NCI-H446 treated with DMSO at 0.1 percent for 48 hours (cell line): ENCODE measurements around the gene LPP.

Experiments used
- DNase-seq: peaks from one replicate; lab custom pipeline; 2025; lab: John Stamatoyannopoulos, UW

The LPP gene

GRCh38 chr3:188362405-188362831 is 208.5 kb downstream of the LPP start:
- DNase-seq: no peak

DNA sequence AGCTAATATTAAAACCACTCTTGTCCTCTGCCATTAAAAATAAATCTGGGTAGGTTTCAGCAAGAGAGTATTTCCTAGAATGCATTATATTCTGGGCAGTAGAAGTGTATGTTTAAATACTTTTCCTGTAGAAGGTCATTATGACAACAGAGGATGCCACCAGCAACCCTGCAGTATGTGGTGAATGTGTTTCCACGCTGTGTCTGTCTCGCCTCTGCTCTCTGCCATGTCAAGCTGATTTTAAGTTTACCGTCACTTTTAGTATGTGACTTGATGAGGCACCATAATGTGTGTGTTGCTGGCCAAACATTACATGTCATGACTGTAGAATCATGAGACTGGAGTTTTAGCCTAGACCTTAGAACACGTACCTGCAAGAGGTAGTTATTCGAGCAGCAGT is 211.2 kb downstream of the LPP start:
- DNase-seq: no peak

DNA sequence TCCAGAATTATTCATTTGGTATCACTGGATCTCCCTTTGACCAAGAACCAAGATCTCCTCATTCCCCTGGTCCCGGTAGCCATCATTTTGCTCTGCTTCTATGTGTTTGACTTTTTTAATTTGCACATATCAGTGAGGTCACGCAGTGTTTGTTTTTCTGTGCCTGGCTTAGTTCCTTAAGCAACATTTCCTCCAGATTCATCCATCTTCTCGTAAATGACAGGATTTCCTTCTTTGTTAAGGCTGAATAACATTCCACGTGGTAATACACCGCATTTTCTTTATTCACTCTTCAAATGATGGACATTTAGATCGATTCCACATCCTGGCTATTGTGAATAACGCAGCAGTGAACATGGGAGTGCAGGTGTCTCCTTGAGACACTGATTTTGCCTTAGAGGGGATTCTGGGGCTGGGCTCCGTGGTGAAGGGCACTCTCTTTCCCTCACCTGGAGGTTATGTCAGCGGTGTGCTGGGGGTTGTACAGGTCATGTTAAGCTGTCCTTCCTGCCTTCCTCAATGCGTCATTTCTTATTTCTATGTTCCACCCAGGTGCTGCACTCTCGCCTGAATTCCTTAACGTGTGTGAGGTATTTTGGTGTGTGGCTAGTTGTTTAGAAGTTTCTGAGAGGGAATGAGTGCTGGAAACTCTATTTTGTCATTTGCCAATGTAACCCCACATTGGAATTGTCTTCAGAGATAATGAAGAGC is 212.2 kb downstream of the LPP start:
- DNase-seq: no peak

DNA sequence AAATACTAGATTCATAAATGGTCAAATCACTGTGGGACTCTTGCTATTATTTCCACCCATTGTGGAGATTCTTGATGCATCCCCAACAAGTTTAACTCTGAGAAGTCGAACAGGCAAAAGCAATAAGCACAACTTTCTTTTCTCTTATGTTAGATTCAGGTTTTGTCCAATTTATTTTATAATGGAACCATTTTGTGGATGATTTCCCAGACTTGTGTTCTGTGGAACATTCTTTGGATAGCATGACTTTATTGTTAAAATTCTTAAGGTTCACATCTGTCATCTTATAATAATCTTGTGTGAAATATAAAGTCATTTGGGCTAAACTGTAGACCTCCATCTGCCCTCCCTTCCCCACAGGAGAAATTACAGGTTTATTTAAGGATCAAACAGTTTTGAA is 213.7 kb downstream of the LPP start:
- no peak for DNase-seq

- no peak for DNase-seq
Measured at GRCh38 chr3:188369526-188369925, 215.6 kb downstream of the LPP start.

- DNase-seq: no peak
Measured at GRCh38 chr3:188370081-188370830, 216.3 kb downstream of the LPP start.

DNA sequence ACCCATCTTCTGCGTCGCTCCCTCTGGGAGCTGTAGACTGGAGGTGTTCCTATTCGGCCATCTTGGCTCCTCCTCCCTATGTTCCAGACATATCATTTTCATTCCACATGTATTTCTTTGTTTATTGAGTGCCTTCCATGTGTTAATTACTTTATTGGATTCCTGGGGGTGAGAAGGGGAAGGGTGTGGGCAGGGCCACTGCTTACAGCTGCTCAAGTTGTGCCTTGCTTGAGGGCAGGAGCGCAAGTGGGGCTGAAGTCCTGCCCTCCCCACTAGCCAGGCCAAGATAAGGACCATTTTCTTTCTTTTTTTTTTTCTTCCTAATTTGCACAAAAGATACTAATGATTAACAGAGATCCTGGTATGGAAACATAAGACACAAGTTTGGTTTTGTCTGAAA is 224.8 kb downstream of the LPP start:
- DNase-seq: no peak

DNA sequence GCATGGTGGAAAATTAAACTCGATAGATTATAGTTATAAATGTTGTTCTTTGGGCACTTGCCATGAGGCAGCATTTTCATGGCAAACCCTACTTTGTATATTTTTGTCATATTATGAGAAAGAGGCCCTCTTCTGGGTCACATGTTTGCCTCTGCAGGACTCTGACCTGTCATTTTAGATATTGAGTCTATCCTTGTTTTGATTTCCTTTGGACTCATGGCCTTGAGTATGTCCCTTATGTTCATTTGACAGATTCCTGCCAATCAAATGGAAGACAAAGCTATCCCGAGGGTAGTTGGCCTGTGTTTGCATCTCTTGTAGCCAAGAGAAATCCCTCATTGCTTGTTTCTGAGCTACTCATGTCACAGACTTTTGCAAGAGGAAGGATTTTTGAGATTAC is 226.3 kb downstream of the LPP start:
- no peak for DNase-seq

- no peak for DNase-seq
Measured at GRCh38 chr3:188380722-188381121, 226.8 kb downstream of the LPP start.

DNA sequence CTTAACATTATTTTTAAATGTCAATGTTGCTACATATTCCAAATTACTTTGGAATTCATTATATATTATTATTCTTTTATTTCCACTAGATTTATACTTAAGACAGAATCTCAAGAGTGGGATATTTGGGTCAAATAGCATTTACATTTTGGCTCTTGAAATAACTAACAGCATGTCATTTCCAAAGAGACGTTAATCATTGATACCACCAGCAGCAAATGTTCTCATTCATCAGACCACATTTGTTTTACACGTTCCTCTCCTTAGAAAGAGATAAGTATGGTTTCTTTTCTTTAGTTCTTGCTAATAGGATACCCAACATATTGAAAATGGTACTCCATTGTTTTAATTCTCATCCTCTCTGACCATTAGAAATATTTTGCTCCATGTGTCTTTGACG is 229.8 kb downstream of the LPP start:
- DNase-seq: no peak

DNA sequence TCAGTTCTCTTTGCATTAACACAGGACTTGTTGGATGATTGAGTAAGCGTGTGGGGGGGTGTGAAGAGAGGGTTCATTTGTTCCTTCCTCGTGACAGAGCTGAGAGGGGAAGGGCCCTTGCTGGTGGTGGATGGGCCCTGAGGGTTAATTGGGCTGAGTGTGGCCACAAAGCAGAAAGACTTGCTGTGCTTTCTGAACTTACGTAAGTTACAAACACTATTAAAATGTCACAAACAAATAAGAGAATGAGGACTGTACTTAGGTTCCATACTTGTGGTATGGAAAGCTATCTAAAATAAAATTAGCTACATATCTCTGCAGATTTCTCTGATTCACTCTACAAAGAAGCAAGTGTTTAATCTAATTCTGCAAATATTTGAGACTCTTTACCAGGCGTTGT is 231.3 kb downstream of the LPP start:
- DNase-seq: no peak

- DNase-seq: no peak
Measured at GRCh38 chr3:188389711-188390342, 235.9 kb downstream of the LPP start.

DNA sequence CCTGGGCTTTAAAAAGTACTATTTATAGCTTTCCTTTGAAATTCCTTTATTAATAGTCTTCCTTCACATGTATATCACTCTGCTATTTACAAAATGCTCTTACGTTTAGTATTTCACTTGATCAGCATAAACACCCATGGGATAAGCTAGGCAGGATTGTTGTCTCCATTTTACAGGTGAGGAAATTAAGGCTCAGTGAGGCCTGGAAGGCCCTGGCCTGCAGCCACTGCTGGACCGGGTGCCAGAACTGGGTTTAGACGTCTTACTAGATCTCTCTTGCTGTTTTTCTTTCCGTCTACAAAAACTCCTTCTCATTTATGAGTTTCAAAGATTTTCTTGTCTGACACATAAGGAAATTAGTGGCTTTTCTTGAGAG is 236.4 kb downstream of the LPP start:
- no peak for DNase-seq

GRCh38 chr3:188390775-188391443 is 237.0 kb downstream of the LPP start:
- no peak for DNase-seq

DNA sequence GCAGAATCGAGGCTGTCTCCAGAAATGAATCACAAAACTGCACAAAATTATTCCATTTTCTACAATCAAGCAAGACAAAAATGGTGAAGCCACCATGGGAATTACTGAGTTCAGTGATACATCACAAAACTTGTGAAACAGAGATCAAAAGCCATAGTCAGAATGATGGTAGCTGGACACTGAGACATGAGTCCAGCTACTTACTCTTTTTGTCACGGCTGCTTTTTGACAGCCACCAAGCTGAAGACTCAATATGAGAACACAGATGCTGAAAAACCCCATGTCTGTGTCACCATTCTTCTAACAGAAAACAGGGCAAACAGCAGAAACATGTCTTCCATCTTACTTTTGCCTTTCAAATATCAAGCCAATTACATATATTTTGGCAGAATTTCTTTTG is 237.6 kb downstream of the LPP start:
- DNase-seq: no peak

- DNase-seq: no peak
Measured at GRCh38 chr3:188392076-188392475, 238.1 kb downstream of the LPP start.

DNA sequence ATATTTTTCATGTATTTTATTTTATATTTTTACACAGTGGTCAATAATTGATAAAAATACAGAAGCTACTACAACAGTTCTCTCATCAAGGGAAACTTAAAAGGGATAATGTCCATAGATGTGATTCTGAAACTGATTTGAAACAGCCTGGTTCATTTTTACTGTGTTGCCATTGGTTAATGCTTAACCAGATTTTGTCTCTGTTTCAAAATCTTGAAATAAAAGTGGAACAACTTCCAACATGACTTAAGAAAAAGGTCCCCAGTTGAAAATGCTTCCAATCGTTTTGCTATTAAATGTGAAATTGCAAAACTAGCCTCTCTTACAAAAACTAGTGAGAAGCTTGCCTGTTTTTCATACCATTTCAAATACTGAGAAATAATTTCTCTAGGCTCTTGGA is 240.7 kb downstream of the LPP start:
- no peak for DNase-seq

- no peak for DNase-seq
Measured at GRCh38 chr3:188396251-188396650, 242.3 kb downstream of the LPP start.

- no peak for DNase-seq
Measured at GRCh38 chr3:188396900-188397299, 242.9 kb downstream of the LPP start.

DNA sequence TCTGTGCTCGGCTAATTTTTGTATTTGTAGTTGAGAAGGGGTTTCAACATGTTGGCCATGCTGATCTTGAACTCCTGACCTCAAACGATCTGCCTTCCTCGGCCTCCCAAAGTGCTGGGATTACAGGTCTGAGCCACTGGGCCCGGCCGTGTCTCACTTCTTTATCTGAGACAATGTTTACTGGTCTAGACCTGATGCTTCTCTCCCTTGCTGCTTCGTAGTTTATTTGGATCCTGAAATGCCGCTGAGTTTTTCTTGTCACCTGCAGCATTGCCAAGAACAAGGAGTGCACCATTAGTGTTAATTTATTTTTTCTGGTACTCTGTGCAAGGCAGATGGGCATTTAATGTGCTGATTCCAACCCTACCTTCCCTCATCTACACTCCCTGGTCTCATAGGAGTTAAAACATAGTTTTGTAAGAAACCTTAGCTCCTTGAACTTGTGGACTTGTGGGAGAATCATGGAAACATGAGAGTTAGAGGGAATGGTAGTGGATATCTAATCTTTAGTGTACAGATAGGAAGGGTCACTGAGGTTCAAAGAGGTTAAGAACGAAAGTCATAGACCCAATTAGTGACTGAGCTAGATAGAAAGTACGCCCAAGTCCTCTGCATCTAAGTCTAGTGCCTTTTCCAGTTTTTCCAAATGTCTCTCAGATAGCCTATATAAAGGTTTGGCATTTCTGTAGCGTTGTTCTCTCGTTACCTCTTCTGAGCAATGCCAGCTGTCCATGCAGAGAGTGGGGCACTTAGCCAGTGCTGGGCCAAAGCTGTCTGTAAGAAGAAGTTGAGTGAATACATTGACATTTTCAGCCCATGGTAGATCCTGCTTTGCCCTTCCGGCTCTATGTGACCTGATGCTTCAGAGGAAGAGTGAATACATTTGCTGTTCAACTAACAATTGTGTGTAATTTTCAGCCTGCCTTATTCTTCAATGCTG is 244.1 kb downstream of the LPP start:
- DNase-seq: peak; percentile 24

DNA sequence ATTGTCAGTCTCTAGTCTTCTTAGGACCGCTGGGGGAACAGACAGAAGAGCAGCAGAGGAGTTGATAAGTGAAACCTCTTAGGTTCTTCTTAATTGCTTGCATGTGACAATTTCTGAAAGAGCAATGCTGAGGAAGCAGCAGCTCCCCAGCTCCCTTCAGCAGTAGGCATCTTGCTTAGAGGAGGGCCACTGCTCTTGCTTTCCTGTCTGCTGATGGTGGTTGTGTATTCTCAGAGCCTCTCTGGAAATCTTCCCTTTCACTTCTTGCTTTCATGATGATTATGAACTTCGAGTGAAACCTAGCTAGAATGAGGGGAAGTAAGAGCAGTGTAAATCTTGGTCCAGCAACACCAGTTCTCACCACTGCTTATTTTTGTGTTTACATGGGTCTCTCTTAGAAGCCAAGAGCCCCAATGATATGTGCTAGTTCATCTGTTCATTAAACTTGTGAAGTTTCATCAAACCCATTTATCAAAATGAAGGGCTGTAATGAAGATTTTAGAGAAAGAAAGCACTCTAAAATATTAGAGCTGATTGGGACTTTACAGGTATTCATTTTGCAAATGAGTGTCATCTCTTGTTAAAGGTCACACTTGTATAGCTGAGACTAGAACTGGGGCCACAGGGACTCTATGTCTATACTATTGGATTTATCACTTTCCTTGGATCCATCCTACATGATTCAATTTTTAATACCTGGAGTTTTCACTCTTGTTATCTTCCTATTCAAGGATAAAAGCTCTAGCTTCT is 246.7 kb downstream of the LPP start:
- DNase-seq: no peak
